SK-N-SH (cell line): ENCODE measurements around the gene NOX4.

Experiments used
- FOXJ3 ChIP-seq: sonication (generic); formaldehyde crosslinking; IDR thresholded peaks from 2 replicates; pipeline ENCODE4 v1.5.1; 2020; ENCODE audit warnings: mild to moderate bottlenecking, missing genetic modification reagents
- GABPA ChIP-seq: IDR thresholded peaks from 2 replicates; pipeline ENCODE4 v1.4.0; 2012; ENCODE audit warnings: low read depth, mild to moderate bottlenecking
- JUND ChIP-seq: IDR thresholded peaks from 2 replicates; pipeline ENCODE4 v1.4.0; 2012
- NFIC ChIP-seq: IDR thresholded peaks from 2 replicates; pipeline ENCODE4 v1.4.0; 2012; ENCODE audit warnings: borderline replicate concordance
- RFX5 ChIP-seq: IDR thresholded peaks from 2 replicates; pipeline ENCODE4 v1.6.1; 2012; ENCODE audit warnings: mild to moderate bottlenecking, improper control_type of control experiment, low read length
- TEAD4 ChIP-seq: IDR thresholded peaks from 2 replicates; pipeline ENCODE4 v1.4.0; 2012; ENCODE audit warnings: mild to moderate bottlenecking, borderline replicate concordance; ENCODE audit not compliant: insufficient read depth
- TF ChIP-seq, protein P1 (sequence below): fragments of 200-600 bp; sonication (generic); IDR thresholded peaks from 2 replicates; pipeline ENCODE4 v1.6.1; 2017; ENCODE audit warnings: antibody characterized with exemption, mild to moderate bottlenecking, moderate library complexity
- TF ChIP-seq, protein P2 (sequence below): IDR thresholded peaks from 2 replicates; pipeline ENCODE4; 2012

DNA sequence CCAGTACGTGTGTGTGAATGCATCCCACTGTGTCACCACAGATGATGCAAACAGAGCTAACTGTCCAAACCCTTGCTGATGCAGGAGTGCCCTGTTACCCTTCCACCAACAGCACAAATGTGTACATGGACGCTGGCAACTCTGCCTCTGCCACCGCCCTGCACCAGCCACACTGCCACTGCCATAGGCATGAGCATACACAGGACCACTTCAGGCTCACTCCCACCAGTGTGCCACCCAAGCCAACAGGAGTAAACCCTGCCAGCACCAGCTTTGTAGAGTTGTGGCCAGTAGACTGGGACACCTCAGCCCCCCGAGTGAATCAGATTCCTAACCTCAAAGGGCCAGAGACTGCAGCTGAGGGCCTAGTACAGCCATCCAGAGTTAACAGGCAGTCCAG lies 34.0 kb downstream of the NOX4 start:
- TF ChIP-seq RFX5 (no peak), GABPA (no peak), TEAD4 (no peak), FOXJ3 (no peak), JUND (no peak), NFIC (no peak)
- TF ChIP-seq, protein P1, sequence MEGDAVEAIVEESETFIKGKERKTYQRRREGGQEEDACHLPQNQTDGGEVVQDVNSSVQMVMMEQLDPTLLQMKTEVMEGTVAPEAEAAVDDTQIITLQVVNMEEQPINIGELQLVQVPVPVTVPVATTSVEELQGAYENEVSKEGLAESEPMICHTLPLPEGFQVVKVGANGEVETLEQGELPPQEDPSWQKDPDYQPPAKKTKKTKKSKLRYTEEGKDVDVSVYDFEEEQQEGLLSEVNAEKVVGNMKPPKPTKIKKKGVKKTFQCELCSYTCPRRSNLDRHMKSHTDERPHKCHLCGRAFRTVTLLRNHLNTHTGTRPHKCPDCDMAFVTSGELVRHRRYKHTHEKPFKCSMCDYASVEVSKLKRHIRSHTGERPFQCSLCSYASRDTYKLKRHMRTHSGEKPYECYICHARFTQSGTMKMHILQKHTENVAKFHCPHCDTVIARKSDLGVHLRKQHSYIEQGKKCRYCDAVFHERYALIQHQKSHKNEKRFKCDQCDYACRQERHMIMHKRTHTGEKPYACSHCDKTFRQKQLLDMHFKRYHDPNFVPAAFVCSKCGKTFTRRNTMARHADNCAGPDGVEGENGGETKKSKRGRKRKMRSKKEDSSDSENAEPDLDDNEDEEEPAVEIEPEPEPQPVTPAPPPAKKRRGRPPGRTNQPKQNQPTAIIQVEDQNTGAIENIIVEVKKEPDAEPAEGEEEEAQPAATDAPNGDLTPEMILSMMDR: no peak
- TF ChIP-seq, protein P2, sequence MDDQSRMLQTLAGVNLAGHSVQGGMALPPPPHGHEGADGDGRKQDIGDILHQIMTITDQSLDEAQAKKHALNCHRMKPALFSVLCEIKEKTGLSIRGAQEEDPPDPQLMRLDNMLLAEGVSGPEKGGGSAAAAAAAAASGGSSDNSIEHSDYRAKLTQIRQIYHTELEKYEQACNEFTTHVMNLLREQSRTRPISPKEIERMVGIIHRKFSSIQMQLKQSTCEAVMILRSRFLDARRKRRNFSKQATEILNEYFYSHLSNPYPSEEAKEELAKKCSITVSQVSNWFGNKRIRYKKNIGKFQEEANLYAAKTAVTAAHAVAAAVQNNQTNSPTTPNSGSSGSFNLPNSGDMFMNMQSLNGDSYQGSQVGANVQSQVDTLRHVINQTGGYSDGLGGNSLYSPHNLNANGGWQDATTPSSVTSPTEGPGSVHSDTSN: no peak
